Omental fat pad (tissue), 4 donors: Measurements from ENCODE around the gene RBM5. TPM values are rescaled to one million over a fixed set of nuclear protein-coding genes. Genes with fewer than 3 reads are reported as not detected.
A peak's percentile ranks its signal among the peaks of the same experiment; 100 is the strongest.
"Not testable (repeated sequence)": the region's sequence is repeated elsewhere in the genome, so short reads cannot be mapped to it uniquely, and the experiment has no call there.

Source experiments
- ATAC-seq: fragments of 150-250 bp; one replicate; pipeline ENCODE4 v1.9.1; 2016; ENCODE audit warnings: mild to moderate bottlenecking, moderate library complexity; ENCODE audit not compliant: low FRiP score
- DNase-seq: peaks from one replicate; pipeline ENCODE4 v3.0.0-alpha.2; 2019; ENCODE audit warnings: low spot score
- total RNA-seq, 4 donors: library from RNA; depleted of rRNA; stranded (reverse); fragments of >200 nt; gene quantifications; one replicate each; pipeline ENCODE4 v1.1.0, GENCODE V29; 2016
- TF ChIP-seq, protein P1 (sequence below), 3 donors: fragments of 450-650 bp; IDR thresholded peaks; one replicate each; pipeline ENCODE4 v1.5.1; 2016 to 2017; ENCODE audit warnings: antibody characterized with exemption in 3 of 3, mild to moderate bottlenecking in 3 of 3, moderate library complexity in 2 of 3

Gene RBM5
- total RNA-seq, 4 donors from 2014 or later, result 143 to 308 (median 190) TPM

DNA sequence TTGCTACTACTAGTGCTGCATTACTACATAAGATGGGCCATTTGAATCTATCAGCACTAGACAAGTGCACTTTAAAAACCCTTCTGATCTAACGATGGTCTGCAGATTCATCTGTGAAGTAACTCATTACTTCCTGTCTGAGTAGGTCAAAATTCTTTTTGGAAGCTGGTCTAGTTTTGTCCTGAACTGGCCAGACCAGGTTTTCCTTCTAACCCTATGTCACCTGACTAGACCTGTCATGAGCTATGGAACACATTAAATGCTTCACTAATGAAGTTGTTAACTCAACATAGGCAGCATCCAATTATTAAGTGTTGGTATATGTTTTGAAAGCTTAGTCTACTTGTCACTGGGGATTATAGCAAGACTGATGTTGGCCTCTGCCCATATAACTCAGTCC lies 10.1 kb upstream of the RBM5 start:
- ATAC-seq (no peak), DNase-seq (no peak)
- TF ChIP-seq, protein P1, sequence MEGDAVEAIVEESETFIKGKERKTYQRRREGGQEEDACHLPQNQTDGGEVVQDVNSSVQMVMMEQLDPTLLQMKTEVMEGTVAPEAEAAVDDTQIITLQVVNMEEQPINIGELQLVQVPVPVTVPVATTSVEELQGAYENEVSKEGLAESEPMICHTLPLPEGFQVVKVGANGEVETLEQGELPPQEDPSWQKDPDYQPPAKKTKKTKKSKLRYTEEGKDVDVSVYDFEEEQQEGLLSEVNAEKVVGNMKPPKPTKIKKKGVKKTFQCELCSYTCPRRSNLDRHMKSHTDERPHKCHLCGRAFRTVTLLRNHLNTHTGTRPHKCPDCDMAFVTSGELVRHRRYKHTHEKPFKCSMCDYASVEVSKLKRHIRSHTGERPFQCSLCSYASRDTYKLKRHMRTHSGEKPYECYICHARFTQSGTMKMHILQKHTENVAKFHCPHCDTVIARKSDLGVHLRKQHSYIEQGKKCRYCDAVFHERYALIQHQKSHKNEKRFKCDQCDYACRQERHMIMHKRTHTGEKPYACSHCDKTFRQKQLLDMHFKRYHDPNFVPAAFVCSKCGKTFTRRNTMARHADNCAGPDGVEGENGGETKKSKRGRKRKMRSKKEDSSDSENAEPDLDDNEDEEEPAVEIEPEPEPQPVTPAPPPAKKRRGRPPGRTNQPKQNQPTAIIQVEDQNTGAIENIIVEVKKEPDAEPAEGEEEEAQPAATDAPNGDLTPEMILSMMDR (IDR thresholded peaks at IDR 0.05), result no peak

DNA sequence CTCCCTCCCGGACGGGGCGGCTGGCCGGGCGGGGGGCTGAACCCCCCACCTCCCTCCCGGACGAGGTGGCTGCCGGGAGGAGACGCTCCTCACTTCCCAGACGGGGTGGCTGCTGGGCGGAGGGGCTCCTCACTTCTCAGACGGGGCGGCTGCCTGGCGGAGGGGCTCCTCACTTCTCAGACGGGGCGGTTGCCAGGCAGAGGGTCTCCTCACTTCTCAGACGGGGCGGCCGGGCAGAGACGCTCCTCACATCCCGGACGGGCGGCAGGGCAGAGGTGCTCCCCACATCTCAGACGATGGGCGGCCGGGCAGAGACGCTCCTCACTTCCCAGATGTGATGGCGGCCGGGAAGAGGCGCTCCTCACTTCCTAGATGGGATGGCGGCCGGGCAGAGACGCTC lies 3.8 kb upstream of the RBM5 start:
- ATAC-seq, DNase-seq: not testable (repeated sequence)

DNA sequence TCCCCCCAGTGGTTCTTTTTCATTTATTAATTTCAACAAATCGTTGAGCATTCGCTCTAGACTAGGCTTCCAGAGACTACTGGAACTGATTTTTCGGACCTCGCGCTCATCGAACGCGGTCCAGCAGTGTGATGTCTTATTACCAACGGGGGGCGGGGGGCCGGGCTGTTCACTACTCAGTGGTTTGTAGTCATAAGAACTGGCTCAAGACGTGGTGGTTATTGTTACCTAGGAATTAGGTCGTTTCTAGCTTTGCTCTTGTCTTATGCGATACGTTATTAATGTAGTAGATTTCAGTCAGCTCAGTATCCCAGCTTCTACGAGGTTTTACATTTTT lies 858 bp downstream of the RBM5 start:
- ATAC-seq (peak; percentile 61), DNase-seq (peak; percentile 38)
- TF ChIP-seq, protein P1 (IDR thresholded peaks at IDR 0.05), result no peak

DNA sequence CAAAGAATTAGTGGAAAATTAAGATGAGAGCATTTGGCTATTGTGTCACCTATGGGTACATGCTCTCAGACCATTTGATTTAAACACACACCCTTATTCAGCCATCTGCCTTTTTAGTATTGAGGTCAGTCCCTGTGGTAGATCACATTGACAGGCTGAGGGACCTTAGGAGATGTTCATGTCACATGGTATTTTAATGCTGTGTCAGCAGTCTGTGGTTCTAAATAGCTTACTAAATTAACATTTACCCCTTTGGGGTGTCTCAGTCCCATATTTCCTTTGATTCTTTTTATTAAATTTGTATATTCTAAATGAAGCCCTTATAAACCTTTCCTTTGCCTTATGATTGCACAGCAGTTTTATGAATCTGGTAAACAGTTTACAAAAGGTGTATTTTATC lies 2.3 kb downstream of the RBM5 start:
- TF ChIP-seq, protein P1 (IDR thresholded peaks at IDR 0.05), result no peak
- DNase-seq (no peak), ATAC-seq (no peak)

DNA sequence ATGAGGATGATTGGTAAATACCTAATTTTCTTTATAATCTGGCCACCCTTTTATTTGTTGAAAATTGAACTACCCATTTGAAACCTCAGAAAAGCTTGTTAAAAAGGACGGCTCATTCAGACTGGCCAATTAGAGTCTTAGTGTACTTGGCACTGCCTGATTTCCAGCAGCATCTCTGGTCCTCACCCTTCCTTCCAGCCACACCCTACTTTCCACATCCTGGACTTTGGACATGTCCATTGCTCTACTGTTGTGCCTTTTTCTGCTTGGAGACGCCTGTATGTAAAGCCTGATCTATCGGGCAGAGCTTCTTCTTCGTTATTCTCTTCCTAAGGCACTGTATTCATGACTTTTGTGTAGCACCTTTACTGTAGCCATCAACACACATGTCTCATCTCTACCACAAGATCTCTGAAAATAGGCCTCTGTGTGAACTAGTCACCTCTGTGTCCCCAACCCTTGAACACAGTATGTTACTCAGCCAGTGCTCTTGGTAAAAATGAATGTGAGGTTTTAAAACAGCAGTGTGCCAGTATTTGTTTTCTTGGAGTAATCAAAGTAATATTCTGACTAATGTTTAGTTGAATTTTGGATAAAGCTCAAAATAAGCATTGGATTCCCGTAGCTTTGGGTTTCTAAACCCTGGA lies 6.8 kb downstream of the RBM5 start:
- DNase-seq (no peak), ATAC-seq (no peak)
- TF ChIP-seq, protein P1 (IDR thresholded peaks at IDR 0.05), result no peak

DNA sequence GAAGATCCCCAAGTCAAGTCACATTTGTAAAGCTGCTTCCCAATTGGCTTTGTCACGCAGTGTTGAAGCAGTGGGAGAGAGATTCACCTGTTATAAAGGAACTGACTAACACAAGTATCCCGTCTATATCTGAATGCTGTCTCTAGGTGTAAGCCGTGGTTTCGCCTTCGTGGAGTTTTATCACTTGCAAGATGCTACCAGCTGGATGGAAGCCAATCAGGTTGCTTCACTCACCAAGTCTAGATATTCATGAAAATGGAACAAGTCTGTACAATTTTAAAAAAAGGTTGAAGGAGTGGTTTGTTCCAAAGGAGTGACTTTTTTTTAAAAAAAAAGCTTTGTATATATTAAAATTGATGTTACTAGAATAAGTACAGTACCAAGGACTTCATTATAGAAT lies 11.7 kb downstream of the RBM5 start:
- TF ChIP-seq, protein P1 (IDR thresholded peaks at IDR 0.05), result no peak
- DNase-seq, result no peak
- ATAC-seq, result no peak

DNA sequence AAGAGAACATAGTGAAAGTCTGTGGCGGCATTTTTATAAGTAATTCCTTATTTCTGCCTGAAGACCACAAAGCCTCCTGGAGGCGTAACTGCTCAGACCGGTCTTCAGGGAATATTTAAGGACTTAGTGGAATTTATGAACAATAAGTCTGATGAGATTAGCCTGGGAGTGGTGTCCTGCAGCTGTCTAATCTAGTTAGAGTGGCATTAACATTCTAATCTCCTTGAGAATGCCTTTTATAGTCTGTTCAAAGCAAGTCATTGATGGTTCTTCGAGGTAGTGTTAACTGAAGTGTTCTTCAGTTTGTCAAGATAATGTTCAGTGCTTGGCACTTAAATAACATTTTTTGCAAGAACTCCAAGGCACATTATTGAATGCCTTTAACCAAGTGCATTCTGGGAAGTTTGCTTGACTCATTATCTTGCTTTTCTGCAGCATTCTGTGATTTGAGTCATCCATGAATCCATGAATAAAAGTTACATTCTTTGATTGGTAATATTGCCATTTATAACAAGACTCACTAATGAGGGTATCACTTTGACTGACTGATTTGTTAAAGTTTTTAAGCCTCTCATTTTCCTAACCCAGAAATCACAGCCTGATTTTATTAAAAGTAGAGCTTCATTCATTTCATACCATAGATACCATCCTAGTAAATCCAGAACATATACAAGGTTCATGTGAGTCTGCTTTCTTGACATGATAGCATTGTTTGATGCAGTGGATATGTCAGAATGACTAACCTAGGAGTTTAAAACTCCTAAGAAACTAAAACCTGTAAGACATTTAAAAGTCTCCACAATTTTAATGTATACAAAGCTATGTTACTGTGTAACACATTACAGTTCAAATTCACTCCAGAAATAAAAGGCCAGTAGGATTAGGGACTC lies 12.5 kb downstream of the RBM5 start:
- TF ChIP-seq, protein P1 (IDR thresholded peaks at IDR 0.05), result no peak
- ATAC-seq, result no peak
- no peak for DNase-seq
